Hepatic stellate cell (primary cell): ENCODE measurements around the gene LUC7L3.

Experiments
- DNase-seq: peaks from one replicate; pipeline ENCODE4 v3.0.0; 2011; ENCODE audit warnings: low spot score

Gene LUC7L3

GRCh38 chr17:50762177-50762576, 42.8 kb downstream of the LUC7L3 start:
- DNase-seq: no peak

- no peak for DNase-seq
Measured at GRCh38 chr17:50763716-50764475, 44.5 kb downstream of the LUC7L3 start.

GRCh38 chr17:50764734-50765149, 45.3 kb downstream of the LUC7L3 start:
- DNase-seq: no peak

GRCh38 chr17:50765454-50766221, 46.2 kb downstream of the LUC7L3 start:
- no peak for DNase-seq

- DNase-seq: no peak
Measured at GRCh38 chr17:50766222-50767023, 47.0 kb downstream of the LUC7L3 start.

GRCh38 chr17:50767030-50767429, 47.6 kb downstream of the LUC7L3 start:
- no peak for DNase-seq

GRCh38 chr17:50767446-50767845, 48.0 kb downstream of the LUC7L3 start, which contains the start of gene ANKRD40CL:
Gene ANKRD40CL (minus strand): TSS chr17:50767518. CDS start chr17:50766913, 605 bp downstream.
- no peak for DNase-seq

- no peak for DNase-seq
Measured at GRCh38 chr17:50768346-50768761, 49.0 kb downstream of the LUC7L3 start.

- no peak for DNase-seq
Measured at GRCh38 chr17:50769884-50770283, 50.5 kb downstream of the LUC7L3 start.

GRCh38 chr17:50770346-50770745, 50.9 kb downstream of the LUC7L3 start:
- no peak for DNase-seq

- no peak for DNase-seq
Measured at GRCh38 chr17:50771991-50772785, 52.8 kb downstream of the LUC7L3 start.

GRCh38 chr17:50774225-50774803, 54.9 kb downstream of the LUC7L3 start:
- no peak for DNase-seq

GRCh38 chr17:50775926-50776325, 56.5 kb downstream of the LUC7L3 start:
- no peak for DNase-seq

GRCh38 chr17:50778471-50778870, 59.1 kb downstream of the LUC7L3 start:
- no peak for DNase-seq

GRCh38 chr17:50778988-50779387, 59.6 kb downstream of the LUC7L3 start:
- no peak for DNase-seq

- no peak for DNase-seq
Measured at GRCh38 chr17:50779747-50780353, 60.4 kb downstream of the LUC7L3 start.

- DNase-seq: peak; percentile 35
Measured at GRCh38 chr17:50781167-50781566, 61.8 kb downstream of the LUC7L3 start.

GRCh38 chr17:50783193-50783660, 63.8 kb downstream of the LUC7L3 start:
- peak; percentile 91 for DNase-seq

GRCh38 chr17:50783905-50784304, 64.5 kb downstream of the LUC7L3 start:
- DNase-seq: no peak

GRCh38 chr17:50785126-50785525, 65.7 kb downstream of the LUC7L3 start:
- DNase-seq: no peak
